ENCODE results near the gene SNX24.

Gene SNX24

GRCh38 chr5:122836947-122837346 lies 8.5 kb upstream of the SNX24 start:
- no peak for TF ChIP-seq CTCF (IDR thresholded peaks at IDR 0.05; ENCODE audit: low read depth, low read length)
- no peak for DNase-seq (ENCODE audit: extremely low read depth, low read depth)

- no peak for TF ChIP-seq CTCF (IDR thresholded peaks at IDR 0.05; ENCODE audit: low read depth, low read length)
- DNase-seq (ENCODE audit: extremely low read depth, low read depth), result no peak
These were observed 5.7 kb upstream of the SNX24 start for GRCh38 chr5:122839731-122840130.

GRCh38 chr5:122842016-122842580 lies 3.3 kb upstream of the SNX24 start:
- no peak for TF ChIP-seq CTCF (IDR thresholded peaks at IDR 0.05; ENCODE audit: low read depth, low read length)

GRCh38 chr5:122844136-122844909 lies 1.1 kb upstream of the SNX24 start:
- TF ChIP-seq CTCF (IDR thresholded peaks at IDR 0.05; ENCODE audit: low read depth, low read length), result no peak
- no peak for DNase-seq (ENCODE audit: extremely low read depth, low read depth)

More at GRCh38 chr5:122842016-122842580, 3.3 kb upstream of the SNX24 start:
- DNase-seq (ENCODE audit: extremely low read depth, low read depth), result no peak

- TF ChIP-seq CTCF (IDR thresholded peaks at IDR 0.05; ENCODE audit: low read depth, low read length), result no peak
- no peak for DNase-seq (ENCODE audit: extremely low read depth, low read depth)
These were observed 544 bp upstream of the SNX24 start for GRCh38 chr5:122844910-122845228.

- no peak for TF ChIP-seq CTCF (IDR thresholded peaks at IDR 0.05; ENCODE audit: low read depth, low read length)
- DNase-seq (ENCODE audit: extremely low read depth, low read depth), result no peak
These were observed 688 bp downstream of the SNX24 start for GRCh38 chr5:122846051-122846550.

- DNase-seq (ENCODE audit: extremely low read depth, low read depth), result no peak
- no peak for TF ChIP-seq CTCF (IDR thresholded peaks at IDR 0.05; ENCODE audit: low read depth, low read length)
These were observed 2.3 kb downstream of the SNX24 start for GRCh38 chr5:122847687-122848081.
